GM19238 (cell line): ENCODE results near the gene CHD5.

Experiments
- DNase-seq: peaks from one replicate; pipeline ENCODE4 v3.0.0; 2011; ENCODE audit warnings: low spot score; ENCODE audit not compliant: insufficient read length

CHD5 gene

DNA sequence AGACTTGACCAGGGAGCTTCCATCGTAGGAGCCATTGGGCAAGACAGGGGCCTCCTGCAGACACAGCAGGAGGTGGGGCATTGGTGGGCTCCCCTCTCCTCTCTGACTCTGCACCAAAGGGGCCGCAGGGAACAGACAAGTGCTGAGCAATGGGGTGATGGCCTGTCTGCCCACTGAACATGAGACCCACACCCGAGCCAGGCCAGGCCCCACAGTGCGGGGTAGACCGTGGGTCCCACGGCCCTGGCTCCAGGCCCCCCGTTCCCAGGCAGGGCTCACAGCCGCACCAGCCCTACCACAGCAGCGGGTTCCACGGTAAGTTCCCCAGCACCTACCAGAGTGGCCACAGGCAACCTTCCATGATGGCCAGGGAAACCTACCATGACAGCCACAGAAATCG is 45.9 kb downstream of the CHD5 start:
- no peak for DNase-seq

DNA sequence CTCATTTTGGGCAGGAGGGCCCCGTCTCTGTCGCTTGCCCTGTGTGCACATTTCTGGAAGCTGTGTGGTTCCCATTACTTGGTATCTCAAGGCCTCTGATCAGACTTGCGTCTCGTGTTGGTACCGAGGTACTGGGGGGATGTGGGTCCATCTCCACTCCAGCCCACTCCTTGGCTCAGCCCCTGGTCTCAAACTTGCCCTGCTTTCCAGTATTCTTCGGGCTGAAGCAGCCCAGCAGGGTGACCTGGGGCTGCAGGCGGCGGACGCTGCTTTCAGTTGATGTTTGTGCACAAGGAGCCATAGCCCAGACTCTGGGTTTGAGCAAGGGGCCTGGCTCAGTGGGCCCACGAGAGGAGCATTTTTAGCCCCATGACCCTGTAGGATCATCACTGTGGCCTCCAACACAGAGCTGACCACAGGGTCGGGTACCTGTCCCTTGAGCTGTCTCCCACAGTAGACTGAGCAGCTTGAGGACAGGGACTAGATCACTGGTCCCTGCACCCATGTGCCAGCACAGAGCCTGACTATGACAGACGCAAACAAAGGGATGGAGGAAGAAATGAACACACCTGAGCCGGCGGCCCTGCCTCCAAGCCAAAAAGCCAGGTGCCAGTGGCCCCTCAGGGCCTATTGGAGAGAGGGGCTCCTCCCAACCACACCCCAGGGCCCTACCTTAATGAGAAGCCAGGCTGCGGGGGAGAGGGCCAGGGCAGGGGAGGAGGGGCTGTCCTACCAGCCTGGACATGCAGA is 46.8 kb downstream of the CHD5 start:
- no peak for DNase-seq

DNA sequence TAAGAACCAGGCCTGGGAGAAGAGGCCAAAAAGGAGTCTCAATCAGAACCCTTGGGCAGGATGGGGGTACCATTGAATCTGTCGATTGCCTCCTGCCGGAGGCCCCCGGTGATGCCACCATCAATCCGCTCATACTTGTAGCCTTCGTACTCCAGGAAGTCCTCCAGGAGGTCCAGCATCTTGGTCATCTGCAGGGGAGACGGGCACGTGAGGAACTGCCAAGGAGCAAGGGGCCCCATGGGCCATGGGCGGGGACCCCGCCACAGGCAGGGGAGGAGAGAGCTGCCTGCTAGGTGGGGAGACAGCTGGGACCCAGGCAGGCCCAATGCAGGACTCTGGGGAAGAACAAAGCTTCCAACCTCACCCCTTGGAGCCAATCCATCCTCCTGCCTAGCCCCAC is 48.6 kb downstream of the CHD5 start:
- no peak for DNase-seq

DNA sequence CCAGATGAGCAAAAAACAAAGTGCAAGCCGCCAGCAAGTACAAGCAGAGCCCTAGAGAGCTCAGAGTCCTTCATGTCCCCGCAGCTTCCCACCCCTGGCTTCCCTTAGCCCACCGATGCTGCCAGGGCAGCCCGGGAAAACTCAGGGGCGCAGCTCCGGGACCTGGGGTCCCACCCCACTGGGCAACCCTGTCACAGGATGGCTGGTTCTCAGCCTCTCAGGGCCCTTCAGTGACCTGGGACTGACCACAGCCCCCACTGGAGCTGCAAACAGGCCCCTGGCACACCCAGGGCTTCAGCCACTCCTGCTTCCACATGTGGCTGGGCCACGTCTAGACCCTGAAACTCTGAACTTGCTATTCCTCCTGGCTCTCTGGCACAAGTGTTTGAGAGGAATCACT is 49.5 kb downstream of the CHD5 start:
- no peak for DNase-seq

DNA sequence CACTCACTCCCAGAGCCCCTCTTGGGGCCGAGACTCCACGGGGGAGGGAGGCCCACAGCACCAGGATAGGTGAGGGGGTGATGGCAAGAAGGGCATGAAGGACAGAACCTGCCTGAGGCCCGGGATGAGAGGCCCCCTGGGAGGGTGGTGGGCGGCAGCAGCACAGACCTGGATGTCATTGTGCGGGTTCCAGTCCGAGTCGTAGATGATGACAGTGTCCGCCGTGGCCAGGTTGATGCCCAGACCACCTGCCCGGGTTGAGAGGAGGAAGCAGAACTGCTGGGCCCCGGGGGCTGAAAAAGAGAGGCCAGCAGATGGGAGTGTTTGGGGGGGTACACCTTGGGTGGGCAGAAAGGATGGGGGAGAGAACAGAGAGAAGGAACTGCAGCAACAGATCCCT is 50.1 kb downstream of the CHD5 start:
- no peak for DNase-seq

DNA sequence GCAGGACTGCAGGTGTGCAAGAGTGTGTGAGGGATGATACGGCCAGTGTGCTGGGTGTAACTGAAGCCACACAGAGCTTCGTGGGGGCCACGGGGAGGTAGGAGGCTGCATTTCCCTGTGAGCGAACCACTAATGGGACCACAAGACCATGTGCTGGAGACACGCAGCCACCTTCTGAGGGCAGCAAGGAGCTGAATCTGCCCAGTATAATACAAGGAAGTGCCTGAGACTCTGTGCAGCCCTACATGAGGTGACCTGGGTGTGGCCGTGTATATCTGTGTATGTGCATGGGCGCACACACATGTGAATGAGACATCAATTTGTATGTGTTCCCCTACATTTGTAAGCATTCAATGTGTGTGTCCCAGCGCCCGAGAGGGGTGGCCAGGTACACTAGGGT is 50.8 kb downstream of the CHD5 start:
- DNase-seq, result no peak

DNA sequence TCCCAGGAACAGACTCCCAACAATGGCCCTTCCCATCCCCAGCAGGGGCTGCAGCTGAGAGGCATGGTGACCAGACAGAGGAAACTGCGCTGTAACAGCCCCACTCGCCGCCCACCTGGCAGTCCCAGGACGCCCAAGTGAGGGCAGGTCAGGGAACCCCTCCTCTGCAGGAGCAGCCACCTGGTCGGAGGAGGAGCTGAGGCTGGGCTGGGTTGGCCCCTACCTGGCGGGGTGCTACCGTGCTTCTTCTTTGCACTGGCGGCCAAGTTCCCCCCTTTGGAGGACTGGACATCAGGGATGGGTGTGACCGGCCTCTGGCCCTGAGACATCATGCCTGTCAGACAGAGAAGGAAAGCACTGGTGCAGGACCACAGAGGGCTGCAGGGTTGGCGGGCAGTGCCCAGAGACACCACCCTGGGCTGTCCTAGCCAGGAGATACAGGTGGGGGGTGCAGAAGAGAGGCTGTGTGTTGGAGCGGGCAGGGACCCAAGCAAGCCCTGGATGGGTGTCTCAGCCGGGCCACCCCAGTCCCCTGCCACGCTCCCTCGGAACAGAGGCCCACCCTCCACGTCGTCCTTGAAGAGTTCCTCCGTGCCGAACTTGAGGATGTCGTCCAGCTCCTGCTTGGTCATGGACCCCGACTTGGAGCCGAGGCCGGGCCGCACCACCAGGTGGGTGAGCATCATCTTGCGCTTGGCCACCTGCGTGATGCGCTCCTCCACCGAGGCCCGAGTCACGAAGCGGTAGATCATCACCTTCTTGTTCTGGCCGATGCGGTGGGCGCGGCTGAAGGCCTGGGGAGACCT is 51.6 kb downstream of the CHD5 start:
- no peak for DNase-seq

DNA sequence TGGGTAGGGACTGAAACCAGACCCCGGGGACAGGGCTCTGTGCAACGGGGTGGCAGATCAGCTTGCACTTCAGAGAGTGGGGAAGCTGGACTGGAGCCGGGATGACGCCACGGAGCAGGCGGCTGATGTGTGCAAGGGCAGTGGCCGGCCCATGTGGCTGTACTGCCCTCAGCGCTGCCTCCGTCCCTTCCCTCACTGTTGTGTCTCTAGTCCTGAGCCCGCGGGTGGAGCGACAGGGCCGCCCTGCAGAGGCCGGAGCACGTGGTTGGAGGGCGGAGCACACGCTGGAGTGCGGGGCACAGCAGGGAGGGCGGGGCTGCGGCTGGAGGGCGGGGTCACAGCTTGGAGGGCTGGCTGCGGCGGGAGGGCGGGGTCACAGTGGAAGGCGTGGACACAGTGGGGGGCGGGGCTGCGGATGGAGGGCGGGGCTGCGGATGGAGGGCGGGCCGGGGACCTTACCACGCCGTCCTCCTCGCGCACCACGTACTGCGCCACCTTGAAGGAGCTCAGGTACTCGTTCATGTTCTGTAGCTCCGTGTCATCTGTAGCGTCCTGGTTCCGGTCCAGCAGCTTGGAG is 52.4 kb downstream of the CHD5 start:
- DNase-seq, result no peak

DNA sequence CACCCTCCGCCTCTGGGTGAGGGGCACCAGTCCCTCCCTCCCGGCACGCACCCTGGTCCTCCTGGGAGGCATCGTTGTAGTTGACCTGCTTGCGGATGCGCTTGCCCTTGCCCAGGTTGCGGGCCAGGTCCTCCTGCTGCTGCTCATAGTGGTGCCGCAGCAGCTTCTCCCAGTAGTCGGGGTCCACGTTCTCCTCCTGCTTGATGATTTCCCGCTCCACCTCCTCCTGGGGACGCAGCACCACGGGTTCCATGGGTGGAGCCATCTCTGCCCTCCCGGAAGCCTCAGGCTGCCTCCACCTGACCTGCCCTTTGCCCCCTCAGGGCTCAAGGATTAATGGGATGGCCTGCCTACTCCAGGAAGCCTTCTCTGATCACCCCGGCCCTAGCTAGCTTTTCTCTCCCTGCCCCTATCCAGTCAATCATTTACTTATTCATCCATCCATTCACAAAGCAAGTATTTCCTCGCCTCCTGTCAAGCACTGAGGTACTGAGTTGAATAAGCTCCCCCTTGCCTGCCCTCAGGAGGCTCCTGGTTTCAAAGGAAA is 53.5 kb downstream of the CHD5 start:
- DNase-seq, result no peak

DNA sequence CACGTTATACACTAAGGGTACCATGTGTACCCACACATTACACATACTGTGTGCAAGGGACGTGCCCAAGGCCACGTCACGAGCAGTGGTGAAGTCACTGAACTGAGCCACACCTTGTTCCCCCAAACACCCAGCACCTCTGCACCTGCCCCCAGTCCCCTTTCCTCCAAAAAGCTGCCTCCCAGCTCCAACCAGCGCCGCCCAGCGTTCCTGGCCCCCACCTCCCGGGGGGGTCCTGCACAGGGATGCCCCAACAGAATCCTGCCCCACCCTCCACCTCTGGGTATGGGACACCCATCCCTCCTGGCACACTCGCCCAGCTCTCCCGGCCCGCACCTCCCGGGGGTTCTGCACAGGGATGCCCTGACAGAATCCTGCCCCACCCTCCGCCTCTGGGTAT is 54.1 kb downstream of the CHD5 start:
- no peak for DNase-seq

DNA sequence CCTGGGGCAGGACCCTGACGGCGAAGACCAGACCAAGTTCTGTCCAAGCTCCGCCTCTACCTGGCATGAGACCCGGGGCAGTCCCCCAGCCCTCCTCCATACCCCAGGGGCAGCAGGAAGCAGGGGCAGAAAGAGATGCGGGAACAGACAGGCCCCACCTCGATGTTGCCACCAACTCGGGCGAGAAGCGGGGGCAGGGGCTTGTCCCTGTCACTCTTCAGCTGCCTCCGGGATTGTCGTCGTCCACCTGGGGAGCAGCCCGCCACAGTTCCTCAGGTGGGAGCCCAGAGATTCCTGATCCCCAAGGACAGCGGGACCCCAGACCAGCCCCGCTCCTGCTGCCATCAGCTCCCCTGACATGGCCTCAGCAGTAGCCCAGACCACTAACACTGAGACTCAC is 54.8 kb downstream of the CHD5 start:
- DNase-seq, result no peak

DNA sequence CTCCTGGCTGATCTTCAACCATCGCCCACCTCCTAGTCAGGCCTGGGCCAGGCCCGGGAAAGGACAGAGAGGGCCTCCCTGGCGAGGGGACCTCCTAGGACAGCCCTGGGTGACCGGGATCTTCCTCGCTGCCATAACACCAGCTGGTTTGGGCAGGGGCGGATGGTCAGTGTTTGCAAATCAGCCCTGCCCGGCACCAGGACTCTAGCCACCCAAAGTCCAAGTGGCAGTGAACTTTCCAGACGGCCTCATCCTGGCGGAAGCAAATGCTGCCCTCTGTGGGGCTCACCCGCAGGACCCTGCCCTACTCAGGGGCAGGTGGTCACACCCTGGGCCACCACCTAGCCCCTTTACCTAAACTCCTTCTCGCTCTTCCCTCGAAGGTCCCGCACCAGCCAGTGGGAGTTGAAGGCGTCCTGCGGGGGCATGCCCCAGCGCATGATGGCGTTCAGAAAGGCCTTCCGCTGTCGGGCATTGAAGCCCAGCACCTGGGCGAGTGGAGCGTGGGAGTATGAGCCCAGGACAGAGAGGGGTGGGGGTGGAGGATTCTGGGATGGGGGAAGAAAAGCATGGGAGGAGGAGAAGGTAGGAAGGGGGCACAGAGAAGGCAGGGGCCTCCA is 55.3 kb downstream of the CHD5 start:
- DNase-seq, result no peak

DNA sequence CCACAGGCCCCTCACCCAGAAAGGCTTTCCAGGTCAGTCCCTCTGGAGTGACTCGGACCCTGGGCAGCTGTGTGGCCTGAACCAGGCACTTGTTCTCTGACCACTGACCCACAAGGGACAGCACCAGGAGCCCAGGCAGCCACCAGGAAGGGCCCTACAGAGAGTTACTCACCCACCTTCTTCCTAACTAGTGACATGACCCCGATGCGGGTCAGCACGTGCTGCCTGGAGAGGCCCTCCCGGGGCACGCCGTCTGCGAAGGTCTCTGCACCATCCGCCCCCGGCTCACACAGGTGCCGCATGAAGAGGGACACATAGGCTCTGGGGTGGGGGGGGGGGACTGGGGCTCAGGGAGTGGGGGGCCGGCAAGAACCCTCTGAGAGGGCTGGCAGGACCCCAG is 55.8 kb downstream of the CHD5 start:
- no peak for DNase-seq

DNA sequence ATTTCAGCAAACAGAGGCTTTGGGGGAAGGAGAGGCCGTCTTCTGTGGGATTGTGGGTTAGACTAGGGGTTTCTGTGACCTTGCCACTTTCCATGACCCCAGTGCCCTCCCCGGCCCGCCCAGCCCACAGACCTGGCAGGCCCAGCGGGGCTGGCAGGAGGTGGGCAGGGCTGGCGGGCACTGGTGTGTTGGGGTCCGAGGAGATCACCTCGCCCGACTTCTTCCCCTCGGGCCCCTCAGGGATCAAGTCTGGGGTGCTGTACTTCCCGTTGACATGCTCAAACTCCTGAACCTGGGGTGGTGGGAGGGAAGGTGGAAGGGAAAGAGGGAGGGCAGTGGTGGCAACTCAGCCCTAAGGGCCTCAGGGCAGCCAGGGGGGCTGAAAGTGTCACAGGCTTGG is 56.3 kb downstream of the CHD5 start:
- DNase-seq, result no peak

DNA sequence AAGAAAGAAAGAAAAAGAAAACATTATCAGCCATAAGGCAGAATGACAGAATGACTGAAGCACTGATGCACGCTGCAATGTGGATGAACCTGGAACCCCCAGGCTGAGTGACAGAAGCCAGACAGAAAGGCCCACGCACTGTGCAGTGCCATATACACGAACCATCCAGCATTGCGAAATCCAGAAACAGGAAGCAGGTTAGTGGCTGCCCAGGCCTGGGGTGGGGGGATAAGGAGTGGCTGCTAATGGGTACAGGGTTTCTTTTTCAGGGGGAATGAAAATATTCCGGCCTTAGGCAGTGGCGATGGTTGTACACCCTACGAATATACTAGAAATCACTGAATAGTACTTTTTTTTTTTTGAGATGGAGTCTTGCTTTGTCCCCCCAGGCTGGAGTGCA is 57.0 kb downstream of the CHD5 start:
- DNase-seq, result no peak

DNA sequence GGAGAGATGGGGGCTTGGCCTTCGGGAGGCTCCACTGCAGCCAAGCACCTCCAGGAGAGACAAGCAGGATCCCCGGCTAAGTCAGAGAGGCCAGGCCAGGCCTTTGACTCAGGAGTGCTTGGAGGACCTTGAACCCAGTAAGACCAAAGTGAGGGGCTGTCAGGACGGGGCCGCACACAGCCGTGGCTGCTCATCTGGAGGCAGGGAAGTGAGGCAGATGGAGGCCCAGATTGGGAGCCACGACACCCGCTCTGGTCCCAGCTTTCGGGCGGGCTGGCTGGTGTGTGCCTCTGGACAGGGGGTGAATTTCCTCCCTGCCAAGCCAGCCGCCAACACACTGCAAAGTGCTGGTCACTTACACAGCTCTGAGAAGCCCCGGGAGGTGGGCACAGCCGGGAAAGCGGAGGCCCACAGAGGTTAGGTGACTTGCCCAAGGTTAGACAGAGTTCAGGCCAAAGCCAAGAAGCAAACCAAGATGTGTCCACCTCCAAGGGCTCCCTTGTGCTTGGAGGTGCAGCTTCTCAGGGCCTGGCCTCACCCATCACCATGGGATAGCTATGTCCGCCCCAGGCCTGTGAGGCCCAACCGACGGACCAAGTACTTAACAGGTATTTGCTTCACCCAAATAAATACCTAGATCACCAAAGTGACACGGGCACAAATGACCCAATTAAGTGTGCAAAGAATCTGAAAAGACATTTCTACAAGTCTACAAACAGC is 58.3 kb downstream of the CHD5 start:
- no peak for DNase-seq

DNA sequence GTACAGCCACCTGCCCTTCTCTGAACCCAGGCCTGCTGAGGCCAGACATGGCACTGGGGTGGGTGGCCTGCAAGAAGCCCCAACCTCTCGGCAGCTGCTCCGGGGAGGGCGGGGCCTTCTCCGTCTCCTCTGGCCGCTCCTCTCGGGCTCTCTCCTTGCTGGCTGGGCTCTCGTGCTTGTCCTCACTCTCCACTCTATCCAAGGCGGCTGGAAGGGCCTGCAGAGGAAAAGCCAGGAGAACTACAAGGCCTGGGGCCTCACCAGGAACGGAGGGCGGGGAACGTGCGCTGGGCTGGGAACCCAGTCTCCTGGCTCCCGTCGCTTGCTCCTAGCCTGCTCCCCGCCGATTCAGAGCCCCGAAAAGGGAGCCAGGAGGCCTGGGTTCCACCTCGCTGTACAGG is 59.1 kb downstream of the CHD5 start:
- no peak for DNase-seq

DNA sequence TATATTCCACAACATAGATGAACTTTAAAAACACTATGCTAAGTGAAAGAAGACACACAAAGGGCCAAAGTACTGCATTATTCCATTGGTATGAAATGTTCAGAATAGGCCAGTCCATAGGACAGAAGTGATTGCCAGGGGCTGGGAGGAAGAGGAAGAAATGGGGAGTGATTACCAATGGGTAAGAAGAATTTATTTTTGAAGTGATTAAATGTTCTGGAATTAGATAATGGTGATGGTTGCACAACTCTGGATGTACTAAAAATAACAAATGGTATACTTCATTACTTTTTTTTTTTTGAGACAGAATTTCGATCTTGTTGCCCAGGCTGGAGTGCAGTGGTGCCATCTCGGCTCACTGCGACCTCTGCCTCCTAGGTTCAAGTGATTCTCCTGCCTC is 61.7 kb downstream of the CHD5 start:
- no peak for DNase-seq

DNA sequence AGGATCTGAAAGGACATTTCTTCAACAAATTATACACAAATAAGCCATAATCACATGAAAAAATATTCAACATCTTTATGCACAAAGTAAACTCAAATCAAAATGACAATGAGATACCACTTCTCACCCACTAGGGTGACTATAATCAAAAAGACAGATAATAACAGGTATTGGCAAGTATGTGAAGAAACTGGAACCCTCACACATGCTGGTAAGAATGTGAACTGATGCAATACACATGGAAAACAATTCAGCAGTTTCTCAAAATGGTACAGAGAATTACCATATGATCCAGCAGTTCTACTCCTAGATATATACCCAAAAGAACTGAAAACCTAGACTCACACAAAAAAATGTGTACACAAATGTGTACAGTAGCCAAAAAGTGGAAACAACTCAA is 62.5 kb downstream of the CHD5 start:
- no peak for DNase-seq

DNA sequence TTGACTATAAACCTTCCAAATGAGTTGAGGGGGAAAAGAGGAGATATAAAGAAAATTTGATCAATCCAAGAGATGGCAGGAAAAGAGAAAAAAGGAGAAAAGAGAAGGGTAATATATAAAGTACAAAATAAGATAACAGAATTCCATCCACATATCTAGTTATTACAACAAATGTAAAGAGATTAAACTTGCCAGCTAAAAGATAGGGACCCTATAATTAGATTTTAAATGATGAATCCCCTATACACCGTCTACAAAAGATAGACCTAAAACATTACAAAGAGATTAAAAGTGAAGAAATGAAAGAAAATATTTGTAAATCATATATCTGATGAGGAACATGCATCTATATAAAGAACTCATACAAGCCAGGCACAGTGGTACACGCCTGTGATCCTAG is 63.1 kb downstream of the CHD5 start:
- no peak for DNase-seq

DNA sequence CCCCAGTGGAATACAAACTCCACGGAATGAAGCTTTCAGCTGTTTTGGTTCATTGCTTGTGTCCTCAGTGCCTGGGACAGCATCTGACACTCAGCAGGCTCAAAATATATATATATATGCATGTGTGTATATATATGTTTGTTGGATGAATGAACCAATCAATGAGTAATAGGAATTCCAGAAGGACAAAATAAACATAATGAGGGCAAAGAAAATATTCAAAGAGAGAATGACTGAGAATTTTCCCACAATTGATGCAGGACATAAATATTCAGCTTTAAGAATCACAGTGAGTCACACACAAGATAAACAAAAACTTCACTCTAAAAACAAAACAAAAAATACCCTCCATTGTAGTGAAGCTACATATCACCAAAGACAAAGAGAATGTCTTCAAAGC is 64.0 kb downstream of the CHD5 start:
- no peak for DNase-seq
